Natural killer cell (primary cell): ENCODE measurements around the gene SLIT1. TPM values are rescaled to one million over a fixed set of nuclear protein-coding genes. Genes with fewer than 3 reads are reported as not detected.
A peak's percentile ranks its signal among the peaks of the same experiment; 100 is the strongest.

Source experiments
- ATAC-seq, 3 donors: fragments of 150-1000 bp in 2 of 3; fragments of 200-7000 bp in 1 of 3; cut with Tn5 transposase; 1 replicate in 1 of 3; 2 replicates in 2 of 3; pipeline ENCODE4 v1.10.0; 2021; ENCODE audit warnings: mild to moderate bottlenecking in 2 of 3, moderate library complexity in 2 of 3
- DNase-seq, 2 donors: peaks; one replicate each; pipeline versions ENCODE4 v3.0.0 to v3.0.0-alpha.2; 2013 to 2021; ENCODE audit warnings: mixed read lengths in 1 of 2
- H3K27ac ChIP-seq: one replicate; pipeline ENCODE4 v1.5.1; 2013; ENCODE audit warnings: mild to moderate bottlenecking, low read length
- H3K27me3 ChIP-seq: one replicate; pipeline ENCODE4 v1.6.1; 2013; ENCODE audit warnings: low read length; ENCODE audit not compliant: control insufficient read depth, insufficient read depth
- H3K36me3 ChIP-seq: one replicate; pipeline ENCODE4 v1.6.1; 2013; ENCODE audit warnings: low read length; ENCODE audit not compliant: control insufficient read depth, insufficient read depth
- H3K4me1 ChIP-seq: one replicate; pipeline ENCODE4 v1.6.1; 2013; ENCODE audit warnings: low read length; ENCODE audit not compliant: control insufficient read depth, insufficient read depth
- H3K4me3 ChIP-seq: one replicate; pipeline ENCODE4 v1.5.1; 2013; ENCODE audit warnings: low read length
- H3K9me3 ChIP-seq: one replicate; pipeline ENCODE4 v1.6.1; 2013; ENCODE audit warnings: low read length; ENCODE audit not compliant: control insufficient read depth, insufficient read depth
- H3K27ac Mint-ChIP-seq, 2 donors: one replicate each; pipeline ENCODE4 v1.8.0; 2022; ENCODE audit warnings: mild to moderate bottlenecking in 2 of 2, mixed read lengths in 2 of 2, moderate library complexity in 1 of 2
- H3K27me3 Mint-ChIP-seq, 2 donors: one replicate each; pipeline ENCODE4 v1.8.0; 2022; ENCODE audit warnings: low read depth in 2 of 2, mixed read lengths in 2 of 2
- H3K36me3 Mint-ChIP-seq: one replicate; pipeline ENCODE4 v1.8.0; 2022; ENCODE audit warnings: mixed read lengths
- H3K4me1 Mint-ChIP-seq, 2 donors: one replicate each; pipeline ENCODE4 v1.8.0; 2022; ENCODE audit warnings: mixed read lengths in 2 of 2
- H3K4me3 Mint-ChIP-seq: one replicate; pipeline ENCODE4 v1.8.0; 2022; ENCODE audit warnings: mild to moderate bottlenecking, moderate library complexity, mixed read lengths
- H3K9me3 Mint-ChIP-seq, 2 donors: one replicate each; pipeline ENCODE4 v1.8.0; 2022; ENCODE audit warnings: mixed read lengths in 2 of 2
- WGBS: methylation state at CpG from one replicate; pipeline ENCODE4 v1.1.7; 2013; ENCODE audit warnings: missing lambda C conversion rate; ENCODE audit not compliant: insufficient coverage; 5-methylcytosine and 5-hydroxymethylcytosine counted together
- intact Hi-C: fragments of 100-400 bp; cut with micrococcal nuclease; formaldehyde crosslinking; loops from one replicate; pipeline ENCODE4 v1.14.2; 2022
- total RNA-seq, 4 donors: library from RNA; stranded (reverse); fragments of 120-200 nt in 1 of 4; gene quantifications; one replicate each; pipeline versions ENCODE4 v1.2.3 to v1.2.4, GENCODE V29; 2013 to 2022
- TF ChIP-seq, protein P1 (sequence below): fragments of 200-600 bp; IDR thresholded peaks from one replicate; pipeline ENCODE4 v1.8.0; 2022; ENCODE audit warnings: antibody characterized with exemption

Gene SLIT1
- total RNA-seq, 3 donors from 2014 or later (not counting 1 experiment from before 2014, with no cell fraction given): 0.28 to 1.5 (median 1.1) TPM

DNA sequence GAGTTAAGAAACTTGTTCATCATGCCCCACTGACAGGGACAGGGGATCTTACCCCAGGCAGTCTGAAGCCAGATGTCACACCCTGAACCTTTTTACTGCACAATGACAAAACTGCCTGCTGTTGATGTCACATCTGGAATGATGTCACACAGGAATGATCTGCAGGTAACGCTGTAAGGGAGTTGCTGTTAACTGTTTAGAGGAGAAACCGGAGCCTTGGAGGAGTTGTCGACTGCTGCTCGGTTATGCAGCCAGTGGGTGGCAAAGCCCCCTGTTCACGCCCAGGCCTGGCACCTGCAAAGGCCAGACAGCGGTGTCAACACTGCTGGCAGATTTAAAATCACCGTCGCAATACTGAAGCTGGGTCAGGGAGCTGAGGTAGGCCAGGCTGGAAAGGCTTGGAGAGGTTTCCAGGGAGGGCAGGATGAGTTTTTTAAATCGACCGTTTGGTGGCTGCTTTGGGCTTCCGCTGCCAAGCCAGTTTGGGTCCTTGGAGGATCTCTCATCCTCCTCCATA lies 10.0 kb upstream of the SLIT1 start:
- Mint-ChIP-seq H3K4me1 (peaks cover 11 to 14% of the 10 kb centered on the region in 2 donors), H3K27ac (no peak overlapping the region), H3K27me3 (peaks cover 20 to 22% of the 10 kb centered on the region in 2 donors), H3K9me3 (no peaks in the 10 kb centered on the region), H3K36me3 (no peaks in the 10 kb centered on the region), H3K4me3 (peak overlapping the region; percentile 87)
- no peak overlapping the region for H3K27ac ChIP-seq
- WGBS: 34% methylated on average over 9 of the region's 11 CpGs
- H3K9me3 ChIP-seq: no peaks in the 10 kb centered on the region
- H3K4me1 ChIP-seq: peaks cover 17% of the 10 kb centered on the region
- no peaks in the 10 kb centered on the region for H3K36me3 ChIP-seq
- peak in 1 of 2 donors; percentile 18 for DNase-seq
- intact Hi-C loops: no loop called here
- no peak for ATAC-seq
- peaks cover 11% of the 10 kb centered on the region for H3K27me3 ChIP-seq
- H3K4me3 ChIP-seq: no peak overlapping the region
- TF ChIP-seq, protein P1, sequence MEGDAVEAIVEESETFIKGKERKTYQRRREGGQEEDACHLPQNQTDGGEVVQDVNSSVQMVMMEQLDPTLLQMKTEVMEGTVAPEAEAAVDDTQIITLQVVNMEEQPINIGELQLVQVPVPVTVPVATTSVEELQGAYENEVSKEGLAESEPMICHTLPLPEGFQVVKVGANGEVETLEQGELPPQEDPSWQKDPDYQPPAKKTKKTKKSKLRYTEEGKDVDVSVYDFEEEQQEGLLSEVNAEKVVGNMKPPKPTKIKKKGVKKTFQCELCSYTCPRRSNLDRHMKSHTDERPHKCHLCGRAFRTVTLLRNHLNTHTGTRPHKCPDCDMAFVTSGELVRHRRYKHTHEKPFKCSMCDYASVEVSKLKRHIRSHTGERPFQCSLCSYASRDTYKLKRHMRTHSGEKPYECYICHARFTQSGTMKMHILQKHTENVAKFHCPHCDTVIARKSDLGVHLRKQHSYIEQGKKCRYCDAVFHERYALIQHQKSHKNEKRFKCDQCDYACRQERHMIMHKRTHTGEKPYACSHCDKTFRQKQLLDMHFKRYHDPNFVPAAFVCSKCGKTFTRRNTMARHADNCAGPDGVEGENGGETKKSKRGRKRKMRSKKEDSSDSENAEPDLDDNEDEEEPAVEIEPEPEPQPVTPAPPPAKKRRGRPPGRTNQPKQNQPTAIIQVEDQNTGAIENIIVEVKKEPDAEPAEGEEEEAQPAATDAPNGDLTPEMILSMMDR: no peak

DNA sequence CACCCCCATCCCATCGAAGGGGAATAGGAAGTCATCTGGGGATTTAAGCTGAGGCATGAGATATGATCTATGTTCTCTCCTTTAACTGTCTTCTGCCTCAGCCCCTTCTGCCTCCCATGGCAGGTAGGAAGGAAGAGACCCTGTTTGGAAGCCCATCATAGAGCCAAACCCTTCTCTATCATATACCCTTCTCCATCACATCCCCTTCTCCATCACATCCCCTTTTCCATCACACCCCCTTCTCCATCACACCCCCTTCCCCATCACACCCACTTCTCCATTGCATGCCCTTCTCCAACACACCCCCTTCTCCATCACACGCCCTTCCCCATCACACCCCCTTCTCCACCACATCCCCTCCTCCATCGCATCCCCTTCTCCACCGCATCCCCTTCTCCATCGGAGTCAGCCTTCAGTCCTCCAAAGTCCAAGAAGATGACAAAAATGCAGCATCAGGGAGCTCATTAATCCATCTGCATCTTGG lies 7.2 kb upstream of the SLIT1 start:
- WGBS: 88% methylated on average over 4 of the region's 5 CpGs
- no peaks in the 10 kb centered on the region for H3K36me3 Mint-ChIP-seq
- Histone ChIP-seq H3K4me1 (peaks cover 12% of the 10 kb centered on the region), H3K27ac (no peak overlapping the region), H3K27me3 (peaks cover 11% of the 10 kb centered on the region), H3K4me3 (no peak overlapping the region), H3K9me3 (no peaks in the 10 kb centered on the region), H3K36me3 (no peaks in the 10 kb centered on the region)
- no peaks in the 10 kb centered on the region for H3K9me3 Mint-ChIP-seq
- ATAC-seq (no peak), DNase-seq (no peak)
- H3K27ac Mint-ChIP-seq: no peak overlapping the region
- peaks cover 24 to 32% of the 10 kb centered on the region in 2 donors for H3K27me3 Mint-ChIP-seq
- intact Hi-C loops: no loop called here
- peaks cover 6 to 12% of the 10 kb centered on the region in 2 donors for H3K4me1 Mint-ChIP-seq
- H3K4me3 Mint-ChIP-seq: peak overlapping the region; percentile 13
- TF ChIP-seq, protein P1: no peak

DNA sequence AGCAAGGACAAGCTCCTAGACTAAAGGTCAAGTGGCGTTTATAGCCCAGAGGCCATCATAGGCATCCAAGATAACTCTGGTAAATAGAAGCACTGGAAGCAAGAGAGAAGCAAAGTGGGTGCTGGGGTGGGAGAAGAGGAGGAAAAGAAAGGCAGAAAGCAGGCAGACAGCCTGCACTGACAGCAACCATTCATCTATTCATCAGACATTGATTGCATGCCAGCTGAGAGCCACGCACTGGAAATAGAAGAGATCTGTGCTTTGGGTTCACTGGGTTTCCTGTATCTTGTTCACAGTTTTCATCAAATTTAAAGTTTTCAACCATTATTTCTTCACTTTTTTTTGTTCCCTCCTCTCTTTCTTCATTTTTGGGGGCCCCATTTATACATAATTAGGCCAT lies 4.7 kb upstream of the SLIT1 start:
- Histone ChIP-seq H3K27ac (no peak overlapping the region), H3K4me1 (peaks cover under 1% of the 10 kb centered on the region), H3K4me3 (no peak overlapping the region), H3K27me3 (peaks cover 8% of the 10 kb centered on the region), H3K9me3 (no peaks in the 10 kb centered on the region), H3K36me3 (no peaks in the 10 kb centered on the region)
- WGBS: 88% methylated on average over 2 of the region's 2 CpGs
- DNase-seq: no peak
- Mint-ChIP-seq H3K4me1 (peaks cover under 1 to 2% of the 10 kb centered on the region in 2 donors), H3K36me3 (no peaks in the 10 kb centered on the region), H3K9me3 (no peaks in the 10 kb centered on the region), H3K27ac (no peak overlapping the region), H3K27me3 (peaks cover 38 to 46% of the 10 kb centered on the region in 2 donors), H3K4me3 (no peak overlapping the region)
- no peak for ATAC-seq
- intact Hi-C loops: no loop called here
- TF ChIP-seq, protein P1: no peak

DNA sequence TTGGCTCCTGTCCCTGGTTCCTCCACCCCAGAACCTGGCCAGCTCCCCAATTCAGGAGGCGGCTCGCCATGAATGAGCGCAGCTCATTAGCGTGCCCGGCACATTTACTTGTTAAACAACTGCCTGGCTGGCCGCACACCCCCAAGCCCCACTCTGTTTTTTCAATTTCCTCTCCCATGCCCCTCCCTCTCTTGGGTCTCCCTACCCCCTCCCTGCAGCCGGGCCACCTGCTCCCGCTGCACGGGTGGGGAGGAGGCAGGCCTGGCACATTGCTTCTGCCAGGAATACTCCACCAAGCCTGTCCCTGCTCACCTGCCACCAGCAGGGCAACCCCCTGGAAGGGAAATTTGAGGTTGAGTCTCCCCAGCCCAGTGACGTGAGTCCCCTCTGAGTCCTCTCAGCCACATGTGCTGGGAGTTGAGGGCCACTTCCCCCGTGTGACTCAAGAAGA lies 2.5 kb upstream of the SLIT1 start:
- H3K4me3 ChIP-seq: no peak overlapping the region
- Mint-ChIP-seq H3K9me3 (no peaks in the 10 kb centered on the region), H3K27ac (no peak overlapping the region), H3K4me1 (no peaks in the 10 kb centered on the region), H3K27me3 (peaks cover 53 to 57% of the 10 kb centered on the region in 2 donors), H3K4me3 (no peak overlapping the region), H3K36me3 (no peaks in the 10 kb centered on the region)
- H3K9me3 ChIP-seq: no peaks in the 10 kb centered on the region
- H3K36me3 ChIP-seq: no peaks in the 10 kb centered on the region
- intact Hi-C loops: no loop called here
- no peak overlapping the region for H3K27ac ChIP-seq
- no peak for ATAC-seq
- no peak for DNase-seq
- WGBS: 62% methylated on average over 11 of the region's 11 CpGs
- H3K27me3 ChIP-seq: peaks cover 12% of the 10 kb centered on the region
- TF ChIP-seq, protein P1: no peak
- H3K4me1 ChIP-seq: no peaks in the 10 kb centered on the region
